Measurements from ENCODE around the gene NRXN3.

The NRXN3 gene

DNA sequence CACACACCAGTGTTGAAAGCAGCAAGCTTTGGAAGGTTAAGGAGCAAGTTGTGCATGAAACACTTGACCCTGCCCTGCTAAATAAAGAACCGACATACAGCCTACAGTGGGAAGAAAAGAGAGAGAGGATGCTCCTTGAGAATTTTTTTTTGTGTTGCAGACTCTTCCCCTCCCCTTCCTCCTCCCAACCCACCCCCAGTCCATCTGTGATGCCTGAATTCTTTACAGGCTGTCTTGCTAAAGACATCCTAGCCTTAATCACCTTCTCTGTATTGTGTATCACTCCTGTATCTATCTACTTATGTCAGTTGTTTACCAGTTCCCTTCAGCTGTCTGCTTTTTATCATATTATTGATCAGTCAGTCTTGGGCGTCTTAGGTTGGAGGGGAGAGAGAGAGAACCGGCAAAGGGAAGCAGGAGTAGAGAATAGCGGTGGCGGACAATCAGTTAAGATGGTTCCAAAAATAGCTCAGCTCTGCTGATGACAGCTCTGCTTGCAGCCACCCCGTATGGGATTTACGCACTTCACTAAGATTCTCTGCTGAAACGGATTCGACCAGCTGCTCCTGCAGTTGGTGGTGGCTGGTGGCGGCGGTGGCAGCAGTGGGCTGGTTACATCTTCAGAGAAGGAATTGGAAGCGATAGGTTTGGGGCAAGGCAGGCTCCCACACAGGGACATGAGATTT lies 664.7 kb downstream of the NRXN3 start:
- no peak for DNase-seq (ENCODE audit: low spot score)

- DNase-seq (ENCODE audit: low spot score), result no peak
Observed at GRCh38 chr14:78835909-78836308, 665.7 kb downstream of the NRXN3 start.

DNA sequence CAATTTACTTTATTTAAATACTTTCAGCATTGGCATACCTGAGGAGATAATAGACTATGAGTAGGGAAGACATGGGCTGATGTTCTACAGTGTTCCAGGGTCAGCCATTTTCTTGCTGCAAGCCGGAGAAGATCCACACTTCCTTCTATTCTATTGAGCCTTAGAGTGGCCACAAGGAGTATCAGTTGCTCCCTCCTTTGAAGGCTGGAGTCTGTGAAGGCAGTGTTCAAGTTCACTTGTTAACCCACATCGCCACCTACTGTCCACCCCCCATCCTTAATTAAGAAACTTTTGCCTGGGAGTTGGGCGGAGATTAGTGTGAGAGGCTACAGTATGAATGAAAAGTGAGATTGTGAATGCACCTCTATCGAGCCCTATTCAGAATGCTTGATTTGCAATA lies 666.6 kb downstream of the NRXN3 start:
- DNase-seq (ENCODE audit: low spot score), result peak; percentile 5

DNA sequence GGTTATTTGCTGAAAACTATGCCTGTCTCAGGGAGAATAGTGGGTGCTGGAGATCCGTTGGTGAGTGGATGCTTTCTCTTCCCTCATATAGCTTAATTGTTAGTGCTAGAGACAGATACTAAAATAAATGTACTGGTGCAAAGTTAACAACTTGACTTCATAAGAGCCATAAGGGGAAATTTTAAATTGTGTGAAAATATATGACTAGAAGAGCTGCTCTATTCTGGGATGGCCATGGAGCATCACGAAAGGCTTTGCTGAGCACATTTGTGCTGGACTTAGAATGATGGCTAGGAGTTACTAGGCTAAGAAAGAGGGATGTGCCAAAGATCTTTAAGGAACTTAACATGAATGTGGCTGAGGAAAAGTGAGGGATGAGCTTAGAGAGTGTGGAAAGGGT lies 668.8 kb downstream of the NRXN3 start:
- no peak for DNase-seq (ENCODE audit: low spot score)

DNA sequence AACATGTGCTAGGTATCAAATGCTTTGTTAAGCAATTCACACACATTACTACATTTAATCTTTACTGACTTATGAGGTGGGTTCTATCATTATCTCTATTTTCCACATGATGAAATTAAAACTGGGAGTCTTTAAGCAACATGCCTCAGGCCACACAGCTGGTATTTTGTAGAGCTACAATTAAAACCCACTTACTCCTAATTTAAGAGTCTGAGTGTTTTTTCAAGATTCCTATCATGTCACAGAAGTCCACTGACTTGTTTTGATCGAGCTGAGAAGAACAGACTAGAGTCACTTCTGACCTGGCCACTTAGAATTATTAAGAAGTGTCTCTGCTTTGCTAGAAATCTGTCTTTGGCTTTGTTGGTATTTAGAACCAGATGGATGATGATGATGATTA lies 670.7 kb downstream of the NRXN3 start:
- DNase-seq (ENCODE audit: low spot score), result no peak

DNA sequence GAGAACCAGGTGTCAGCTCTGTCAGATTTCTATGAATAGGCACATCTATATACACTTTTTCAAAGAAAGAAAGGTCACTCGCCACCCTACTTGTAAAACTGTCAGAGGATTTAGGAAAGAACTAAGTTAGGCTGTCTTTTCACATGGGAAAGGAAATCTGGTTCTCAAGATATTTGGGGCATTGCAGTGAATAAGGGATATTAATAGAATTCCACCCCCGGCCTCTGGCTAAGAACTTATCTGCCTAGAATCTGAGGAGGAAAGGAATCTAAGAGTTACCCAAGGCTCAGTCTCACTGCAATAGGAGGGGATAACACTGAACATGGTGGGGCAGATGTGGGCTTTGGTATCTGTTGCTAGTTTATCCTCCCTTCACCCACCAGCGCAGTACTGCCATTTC lies 677.6 kb downstream of the NRXN3 start:
- DNase-seq (ENCODE audit: low spot score), result no peak

DNA sequence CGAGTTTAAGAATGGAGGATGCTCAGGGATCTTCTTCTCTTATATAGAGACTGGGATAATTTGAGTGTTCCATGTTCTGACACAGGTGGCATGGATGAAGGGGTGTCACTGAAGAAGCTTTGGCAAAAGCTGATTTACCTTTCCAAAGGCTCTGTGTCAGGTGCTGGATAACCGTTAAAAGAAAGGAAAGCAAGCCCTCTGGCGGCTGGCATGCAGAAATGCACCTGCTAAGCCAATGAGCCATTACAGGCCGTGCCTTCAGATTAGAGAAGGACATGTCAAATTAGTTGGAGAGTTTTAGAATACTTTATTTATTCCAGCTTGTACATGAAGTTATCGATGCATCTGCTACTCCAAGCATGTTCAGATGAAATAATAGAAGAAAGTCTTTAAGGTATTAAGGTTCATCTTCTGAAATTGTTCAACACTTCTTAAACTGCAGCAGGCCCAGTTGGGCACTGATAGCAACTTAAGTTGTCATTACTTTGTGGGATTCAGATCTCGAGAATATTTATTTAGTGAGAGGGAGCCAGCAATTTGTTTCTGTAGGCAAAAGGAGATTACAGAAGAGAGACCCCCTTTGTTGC lies 678.2 kb downstream of the NRXN3 start:
- peak; percentile 20 for DNase-seq (ENCODE audit: low spot score)

- no peak for DNase-seq (ENCODE audit: low spot score)
Observed at GRCh38 chr14:78849952-78850351, 679.8 kb downstream of the NRXN3 start.

DNA sequence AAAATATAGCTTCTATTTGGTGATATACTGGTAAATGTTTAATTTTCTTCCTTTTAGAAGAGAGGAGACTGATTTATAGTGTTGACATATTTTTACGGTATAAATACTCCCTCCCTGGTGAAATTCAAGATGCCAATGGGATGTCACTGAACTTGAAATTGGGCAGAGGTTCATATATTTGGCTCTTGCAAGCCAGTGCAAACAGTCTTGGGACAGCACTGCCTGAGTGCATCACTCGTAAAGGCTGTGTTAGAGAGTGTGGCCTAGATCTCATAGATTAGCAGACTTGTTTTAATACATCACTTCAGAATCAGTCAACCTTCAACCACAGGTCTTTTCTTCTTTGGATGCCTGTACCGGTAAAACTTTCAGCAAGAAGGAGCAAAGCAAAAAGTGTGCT lies 681.0 kb downstream of the NRXN3 start:
- no peak for DNase-seq (ENCODE audit: low spot score)

- no peak for DNase-seq (ENCODE audit: low spot score)
Observed at GRCh38 chr14:78852040-78852439, 681.9 kb downstream of the NRXN3 start.

- no peak for DNase-seq (ENCODE audit: low spot score)
Observed at GRCh38 chr14:78857974-78858373, 687.8 kb downstream of the NRXN3 start.

- DNase-seq (ENCODE audit: low spot score), result peak; percentile 4
Observed at GRCh38 chr14:78863143-78863542, 693.0 kb downstream of the NRXN3 start.

GRCh38 chr14:78872837-78873236 lies 702.7 kb downstream of the NRXN3 start:
- no peak for DNase-seq (ENCODE audit: low spot score)

DNA sequence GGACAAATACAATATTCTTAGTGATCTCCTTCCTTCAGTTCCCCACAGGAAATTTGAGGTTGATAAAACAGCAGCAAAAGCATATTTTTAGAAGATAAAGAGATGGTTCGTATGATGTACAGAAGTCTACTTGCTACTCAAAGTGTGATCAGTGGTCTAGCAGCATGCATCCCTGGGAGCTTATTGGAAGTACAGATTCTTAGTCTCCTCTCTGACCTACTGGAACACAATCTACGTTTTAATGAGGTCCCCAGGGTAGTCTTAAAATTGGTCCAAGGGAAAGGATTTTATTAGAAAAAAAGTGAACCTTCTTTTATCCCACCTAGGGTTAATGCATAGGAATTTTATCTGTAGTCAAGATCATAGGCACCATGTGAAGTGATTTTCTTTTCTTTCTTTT lies 703.4 kb downstream of the NRXN3 start:
- DNase-seq (ENCODE audit: low spot score), result no peak

DNA sequence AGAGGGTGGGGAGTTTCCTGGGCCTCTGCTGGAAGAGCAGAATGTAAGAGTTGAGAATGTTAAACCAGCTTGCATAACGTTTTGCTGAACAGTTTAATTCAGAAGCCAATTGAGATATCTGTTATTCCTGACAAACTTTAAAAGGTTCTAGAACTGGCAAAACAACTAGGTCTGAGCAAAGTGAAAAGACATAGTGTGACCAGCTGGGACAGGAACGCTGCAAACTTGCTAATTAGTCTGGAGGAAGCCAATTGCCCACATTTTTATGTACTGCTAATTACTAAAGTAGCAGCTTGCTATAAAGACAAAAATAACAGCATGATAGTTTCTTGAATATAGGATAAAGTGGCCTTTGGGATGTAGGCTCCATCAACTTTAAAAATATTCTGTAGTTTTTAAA lies 704.9 kb downstream of the NRXN3 start:
- DNase-seq (ENCODE audit: low spot score), result no peak

- DNase-seq (ENCODE audit: low spot score), result no peak
Observed at GRCh38 chr14:78885884-78886283, 715.7 kb downstream of the NRXN3 start.

DNA sequence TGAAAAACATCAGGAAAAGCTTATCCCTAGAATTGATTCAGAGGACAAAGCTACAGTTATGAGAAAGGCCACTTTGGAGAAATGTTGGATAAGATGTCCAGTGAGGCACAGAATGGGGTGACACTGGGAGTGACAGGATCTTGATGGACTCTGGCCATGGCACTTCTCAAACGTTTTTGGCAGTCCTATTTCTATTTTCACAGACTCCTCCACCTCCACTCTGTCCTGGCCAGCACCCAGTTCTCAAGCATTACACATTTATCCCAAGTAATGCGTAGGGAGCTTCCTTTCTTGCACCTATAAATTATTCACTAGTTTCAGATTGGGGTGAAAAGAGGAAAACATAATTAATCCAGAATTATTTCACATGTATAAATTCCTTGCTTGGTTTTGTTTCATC lies 727.3 kb downstream of the NRXN3 start:
- DNase-seq (ENCODE audit: low spot score), result no peak

GRCh38 chr14:78902010-78902623 lies 731.9 kb downstream of the NRXN3 start:
- DNase-seq (ENCODE audit: low spot score), result peak; percentile 16

DNA sequence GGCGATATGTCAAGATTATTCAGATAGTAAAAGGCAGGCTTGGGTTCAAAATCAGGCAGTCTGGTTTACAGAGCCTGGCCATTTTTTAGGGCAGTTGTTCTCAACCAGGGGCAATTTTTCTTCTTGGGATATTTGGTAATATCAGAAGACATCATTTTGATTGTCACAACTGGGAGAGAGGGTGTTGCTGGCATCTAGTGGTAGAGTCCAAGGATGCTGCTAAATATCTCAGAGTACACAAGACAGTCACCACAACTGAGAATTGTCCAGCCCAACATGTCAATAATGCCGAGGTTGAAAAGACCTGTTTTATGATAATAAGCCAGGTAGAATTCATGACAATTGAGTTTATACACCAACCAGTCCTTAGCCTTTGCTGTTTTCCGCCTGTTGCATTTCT lies 733.9 kb downstream of the NRXN3 start:
- DNase-seq (ENCODE audit: low spot score), result no peak

DNA sequence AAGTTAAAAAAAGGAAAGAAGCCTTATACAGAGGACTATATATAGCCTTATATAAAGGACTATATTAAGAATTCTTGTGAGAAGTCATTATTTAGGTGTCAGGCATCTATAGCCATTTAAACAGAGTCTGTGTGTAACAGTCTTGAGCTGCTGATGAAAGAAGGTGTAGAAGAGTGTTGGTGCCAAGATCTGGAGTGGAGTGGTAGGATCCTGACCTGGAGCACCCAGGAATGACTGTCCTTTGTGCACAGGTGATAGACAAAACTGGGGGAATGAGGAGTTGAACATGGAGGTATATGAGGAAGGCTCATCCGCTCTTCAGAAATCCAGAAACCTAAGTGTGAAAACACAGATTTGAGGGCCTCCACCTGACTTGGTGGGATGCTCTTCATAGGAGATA lies 747.3 kb downstream of the NRXN3 start:
- no peak for DNase-seq (ENCODE audit: low spot score)

DNA sequence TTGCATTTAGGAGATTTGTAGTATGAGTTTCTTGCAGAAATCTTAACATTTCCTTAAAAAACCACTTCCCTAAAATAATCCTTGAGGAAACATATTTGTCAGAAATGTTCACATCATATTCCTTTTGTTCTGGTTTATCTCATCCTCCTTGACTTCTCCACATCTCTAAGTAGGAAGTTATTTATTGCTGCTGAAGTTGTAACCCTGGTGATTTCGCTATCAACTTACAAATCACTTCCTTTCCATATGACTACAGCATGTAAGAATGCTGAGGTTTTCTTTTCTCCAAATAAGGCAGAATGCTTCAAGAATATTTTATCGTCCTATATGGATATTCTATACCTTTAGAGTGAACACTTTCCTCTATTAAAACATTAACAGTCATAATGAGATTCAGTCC lies 751.7 kb downstream of the NRXN3 start:
- DNase-seq (ENCODE audit: low spot score), result no peak

- DNase-seq (ENCODE audit: low spot score), result no peak
Observed at GRCh38 chr14:78927261-78927660, 757.1 kb downstream of the NRXN3 start.

- DNase-seq (ENCODE audit: low spot score), result no peak
Observed at GRCh38 chr14:78933166-78933565, 763.0 kb downstream of the NRXN3 start.

Data from hematopoietic multipotent progenitor cell treated with erythropoietin and hydrocortisone succinate and interleukin-3 and kit ligand, for 15 days (in vitro differentiated cells).